Stimulated activated CD8-positive, alpha-beta memory T cell treated with anti-CD3 and anti-CD28 coated beads, Interleukin-4, amount 100 ng/mL, for 48 hours (primary cell): ENCODE data around the gene TMEM176B.
"Not testable (repeated sequence)": the region's sequence is repeated elsewhere in the genome, so short reads cannot be mapped to it uniquely, and the experiment has no call there.

ENCODE experiments used
- DNase-seq: peaks from one replicate; pipeline ENCODE4 v3.0.0-alpha.2; 2020

Gene TMEM176B

DNA sequence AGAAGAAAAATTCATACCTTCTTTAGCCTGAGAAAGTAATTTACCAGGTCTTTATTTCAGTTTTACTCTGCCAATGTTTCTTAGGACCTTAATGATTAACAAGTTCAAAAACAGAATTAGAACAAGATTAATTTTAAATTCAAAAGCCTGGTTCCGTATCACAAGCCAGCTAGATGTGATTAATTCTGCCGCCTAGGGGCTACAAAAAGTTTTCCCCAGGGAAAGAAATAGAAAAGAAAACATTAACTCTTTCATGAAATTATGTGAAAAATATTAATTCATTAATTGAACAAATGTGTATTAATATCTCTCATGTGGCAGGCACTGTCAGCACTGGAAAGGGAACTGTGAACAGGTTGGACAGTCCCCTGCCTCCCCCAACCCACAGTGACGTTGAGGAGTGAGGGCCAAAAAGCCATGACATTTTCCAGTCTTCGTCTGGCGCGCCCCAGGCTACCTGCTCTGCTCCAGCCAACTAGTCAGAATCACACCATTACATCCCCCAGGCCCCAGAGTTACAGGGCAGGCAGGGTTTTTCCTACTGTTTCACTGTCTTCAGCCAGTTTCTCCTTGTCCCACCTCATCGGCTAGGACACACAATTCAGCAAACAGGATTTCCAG, 20.5 kb upstream of the TMEM176B start:
- no peak for DNase-seq

DNA sequence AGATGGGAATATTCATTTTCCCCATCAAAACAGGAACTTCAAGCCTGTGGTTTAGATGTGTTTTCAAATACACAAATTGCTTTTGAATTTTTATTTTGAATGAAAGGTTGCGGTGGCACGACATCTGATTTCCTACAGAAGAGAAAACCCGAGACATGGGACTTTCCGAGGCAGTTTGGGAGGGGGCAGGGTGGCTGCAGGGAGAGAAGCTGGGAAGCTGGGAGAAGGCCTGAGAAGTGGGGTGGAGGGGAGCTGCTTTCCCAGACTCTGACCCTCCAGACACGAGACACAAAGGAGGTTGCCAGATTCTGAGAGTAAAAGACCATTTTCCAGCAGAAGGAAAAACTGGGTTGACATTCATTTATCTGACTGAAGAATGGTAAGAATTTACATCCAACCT, 20.0 kb upstream of the TMEM176B start:
- DNase-seq: no peak

DNA sequence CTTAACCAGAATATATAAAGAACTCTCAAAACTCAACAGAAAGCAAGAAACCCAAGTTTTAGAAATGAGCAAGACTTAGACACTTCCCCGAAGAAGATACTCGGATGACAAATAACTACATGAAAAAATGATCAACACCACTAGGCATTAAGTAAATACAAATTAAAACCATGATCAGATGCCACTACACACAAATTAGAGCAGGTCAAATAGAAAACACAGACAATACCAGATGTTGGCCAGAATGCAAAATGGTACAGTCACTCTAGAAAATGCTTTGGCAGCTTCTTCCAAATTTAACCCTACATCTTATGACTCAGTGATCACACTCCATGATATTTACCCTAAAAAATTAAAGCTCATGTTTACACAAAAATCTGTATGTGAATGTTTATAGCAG, 18.8 kb upstream of the TMEM176B start:
- DNase-seq: no peak

DNA sequence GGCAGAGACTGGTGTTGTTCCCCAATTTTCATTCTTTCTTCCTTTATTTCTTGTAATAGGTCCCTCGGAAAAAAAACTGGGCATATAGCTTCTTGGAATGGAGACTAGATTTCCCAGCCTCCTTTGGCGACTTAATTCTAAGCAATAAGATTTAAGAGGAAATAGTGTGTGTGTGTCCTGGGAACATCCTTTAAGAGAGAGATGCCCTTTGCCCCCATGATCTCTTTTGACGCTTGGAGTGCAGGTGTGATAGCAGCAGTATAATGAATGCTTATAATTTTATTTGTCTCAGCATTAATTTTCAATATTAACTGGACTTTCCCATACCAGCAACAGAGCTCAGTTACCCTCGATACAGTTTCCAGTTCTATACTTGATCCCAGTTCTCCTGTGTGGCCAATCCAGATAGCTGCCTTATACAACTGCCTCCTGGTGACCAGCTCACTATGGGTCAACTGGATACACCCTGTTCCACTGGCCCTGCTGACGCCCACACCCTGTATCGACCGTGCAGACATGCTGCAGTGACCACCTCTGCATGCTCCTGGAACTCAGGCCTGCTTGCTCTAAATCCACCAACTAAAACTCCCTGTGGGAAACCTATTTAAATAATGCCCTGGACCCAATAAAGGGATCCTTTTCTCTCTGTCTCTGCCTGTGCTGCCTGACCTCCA, 14.3 kb upstream of the TMEM176B start:
- DNase-seq: no peak

DNA sequence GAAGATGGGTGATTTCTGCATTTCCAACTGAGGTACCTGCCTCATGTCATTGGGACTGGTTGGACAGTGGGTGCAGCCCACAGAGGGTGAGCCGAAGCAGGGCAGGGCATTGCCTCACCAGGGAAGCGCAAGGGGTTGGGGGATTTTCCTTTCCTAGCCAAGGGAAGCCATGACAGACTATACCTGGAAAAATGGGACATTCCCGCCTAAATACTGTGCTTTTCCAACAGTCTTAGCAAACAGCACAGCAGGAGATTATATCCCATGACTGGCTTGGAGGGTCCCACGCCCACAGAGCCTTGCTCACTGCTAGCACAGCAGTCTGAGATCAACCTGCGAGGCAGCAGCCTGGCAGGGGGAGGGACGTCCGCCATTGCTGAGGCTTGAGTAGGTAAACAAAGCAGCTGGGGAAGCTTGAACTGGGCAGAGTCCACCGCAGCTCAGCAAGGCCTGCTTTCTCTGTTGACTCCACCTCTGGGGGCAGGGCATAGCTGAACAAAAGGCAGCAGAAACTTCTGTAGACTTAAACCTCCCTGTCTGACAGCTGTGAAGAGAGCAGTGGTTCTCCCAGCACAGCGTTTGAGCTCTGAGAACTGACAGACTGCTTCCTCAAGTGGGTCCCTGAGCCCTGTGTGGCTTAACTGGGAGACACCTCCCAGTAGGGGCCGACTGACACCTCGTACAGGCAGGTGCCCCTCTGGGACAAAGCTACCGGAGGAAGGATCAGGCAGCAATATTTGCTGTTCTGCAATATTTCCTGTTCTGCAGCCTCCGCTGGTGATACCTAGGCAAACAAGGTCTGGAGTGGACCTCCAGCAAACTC, 7.7 kb upstream of the TMEM176B start:
- DNase-seq: not testable (repeated sequence)

DNA sequence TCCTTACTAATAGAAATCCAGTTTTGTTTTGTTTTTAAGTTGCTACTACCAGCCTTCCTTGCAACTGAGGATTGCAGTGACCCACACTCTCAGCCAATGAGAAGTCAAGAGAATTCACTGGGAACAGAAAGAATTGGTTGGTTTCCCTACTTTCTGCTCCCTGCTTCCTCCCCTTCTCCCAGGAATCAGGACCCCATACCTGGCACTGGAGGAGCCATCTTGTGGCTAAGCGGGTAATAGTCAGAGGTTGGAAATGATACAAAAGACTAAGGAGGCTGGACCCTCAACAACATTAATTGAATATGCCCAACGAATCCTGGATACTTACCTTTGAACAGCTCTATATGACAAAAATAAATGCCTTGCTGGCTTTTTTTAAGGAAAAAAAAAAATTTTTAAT, 6.7 kb upstream of the TMEM176B start:
- no peak for DNase-seq

DNA sequence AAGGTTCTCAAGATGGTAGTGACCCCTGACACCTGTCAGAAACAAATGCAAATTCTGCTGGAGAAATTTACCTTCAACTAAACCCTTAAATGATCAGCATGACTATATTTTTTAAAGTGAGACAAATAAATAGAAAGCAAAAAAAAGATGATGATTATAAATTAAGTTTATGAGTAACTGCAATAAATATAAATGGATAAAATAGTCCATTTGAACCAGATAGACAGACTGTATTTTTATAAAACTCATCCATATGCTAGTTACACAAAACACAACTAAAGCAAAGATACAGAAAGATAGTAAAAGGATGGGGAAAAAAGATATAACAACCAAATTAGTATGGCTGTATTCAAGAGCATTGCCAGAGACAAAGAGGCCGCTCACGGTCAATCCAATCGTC, 6.3 kb upstream of the TMEM176B start:
- no peak for DNase-seq

DNA sequence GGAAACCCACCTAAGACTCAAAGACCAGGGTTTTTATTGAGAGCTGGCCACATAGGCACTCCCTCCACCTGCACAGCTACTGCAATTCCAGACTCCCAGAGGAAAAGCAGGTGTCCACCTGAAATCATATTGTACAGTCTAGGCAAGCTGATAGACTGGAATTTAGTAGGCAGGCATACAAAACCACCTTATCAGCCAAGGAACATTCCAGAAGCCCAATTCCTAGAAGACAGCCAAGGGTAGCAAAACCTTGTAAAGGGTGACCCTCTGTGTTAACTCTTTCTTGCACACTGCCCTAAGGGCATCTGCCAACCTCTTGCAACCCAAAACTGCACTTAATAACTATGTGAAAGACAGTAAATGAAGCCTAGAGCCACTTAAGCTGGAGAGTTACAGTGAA, 5.7 kb upstream of the TMEM176B start:
- DNase-seq: no peak

DNA sequence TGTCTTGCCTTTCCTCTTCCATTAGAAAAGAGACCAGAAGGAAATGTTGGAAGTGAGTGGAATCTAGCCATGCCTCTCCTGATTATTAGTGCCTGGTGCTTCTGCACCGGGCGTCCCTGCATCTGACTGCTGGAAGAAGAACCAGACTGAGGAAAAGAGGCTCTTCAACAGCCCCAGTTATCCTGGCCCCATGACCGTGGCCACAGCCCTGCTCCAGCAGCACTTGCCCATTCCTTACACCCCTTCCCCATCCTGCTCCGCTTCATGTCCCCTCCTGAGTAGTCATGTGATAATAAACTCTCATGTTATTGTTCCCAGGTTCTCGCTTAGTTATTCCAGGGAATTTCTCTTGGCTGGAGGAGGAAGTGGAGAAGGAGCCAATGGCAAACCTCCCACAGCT, 4.6 kb upstream of the TMEM176B start:
- DNase-seq: no peak

DNA sequence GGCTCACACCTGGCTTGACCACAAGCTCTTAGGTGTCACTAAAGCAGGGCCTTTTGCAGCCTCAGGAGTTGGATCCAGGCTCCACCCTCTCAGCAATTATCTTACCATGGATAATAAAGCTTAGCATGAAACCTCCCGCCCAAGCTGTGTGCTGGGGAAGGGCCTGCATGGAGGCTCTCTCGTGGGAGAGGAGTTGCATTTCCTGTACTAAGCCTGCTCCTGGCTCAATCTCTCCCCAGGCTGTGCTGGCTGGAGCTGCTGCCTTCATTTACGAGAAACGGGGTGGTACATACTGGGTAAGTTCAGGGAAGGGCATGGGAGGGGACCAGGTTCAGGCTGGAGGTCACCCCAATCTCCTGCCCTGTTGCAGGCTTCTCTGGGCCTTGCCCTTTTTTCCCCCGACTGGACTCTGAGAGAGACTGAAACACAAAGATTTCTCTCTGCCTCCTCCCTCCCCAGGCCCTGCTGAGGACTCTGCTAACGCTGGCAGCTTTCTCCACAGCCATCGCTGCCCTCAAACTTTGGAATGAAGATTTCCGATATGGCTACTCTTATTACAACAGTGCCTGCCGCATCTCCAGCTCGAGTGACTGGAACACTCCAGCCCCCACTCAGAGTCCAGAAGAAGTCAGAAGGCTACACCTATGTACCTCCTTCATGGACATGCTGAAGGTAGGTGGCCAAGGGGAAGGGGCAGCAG, 3.1 kb upstream of the TMEM176B start:
- no peak for DNase-seq

DNA sequence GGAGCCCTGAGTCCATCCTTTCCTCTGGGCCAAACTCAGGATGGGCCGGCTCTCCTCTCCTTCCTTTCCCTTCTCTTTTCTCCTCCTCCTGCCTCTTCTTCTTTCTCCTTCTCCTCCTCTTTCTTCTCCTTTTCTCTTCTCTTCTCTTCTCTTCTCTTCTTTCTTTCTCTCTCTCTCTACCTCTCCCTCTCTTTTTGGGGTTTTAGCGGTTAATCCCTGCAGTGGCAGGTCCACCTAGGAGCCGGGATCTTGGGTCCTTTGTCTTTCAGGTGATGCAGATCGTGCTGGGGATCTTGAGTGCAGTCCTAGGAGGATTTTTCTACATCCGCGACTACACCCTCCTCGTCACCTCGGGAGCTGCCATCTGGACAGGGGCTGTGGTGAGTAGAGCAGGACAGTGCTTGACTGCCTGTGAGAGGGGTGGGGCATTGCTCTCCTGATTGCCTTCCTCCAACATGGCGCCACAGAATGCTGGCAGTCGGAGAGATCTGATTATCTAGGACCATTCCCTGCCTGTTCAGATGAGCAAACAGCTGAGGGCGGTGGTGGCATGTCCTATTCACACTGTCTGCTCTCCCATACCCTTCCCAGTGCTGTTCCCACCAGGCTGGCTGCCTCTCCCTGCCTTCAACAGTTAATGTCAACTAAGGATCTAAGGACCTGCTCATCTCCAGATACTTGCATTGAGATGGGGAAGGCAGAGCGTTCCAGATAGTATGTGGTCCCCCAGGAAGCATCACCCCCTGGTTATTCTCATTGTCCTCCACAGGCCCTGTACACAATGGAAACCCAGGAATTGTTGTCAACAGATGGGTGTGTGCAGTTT, 2.0 kb upstream of the TMEM176B start:
- no peak for DNase-seq

DNA sequence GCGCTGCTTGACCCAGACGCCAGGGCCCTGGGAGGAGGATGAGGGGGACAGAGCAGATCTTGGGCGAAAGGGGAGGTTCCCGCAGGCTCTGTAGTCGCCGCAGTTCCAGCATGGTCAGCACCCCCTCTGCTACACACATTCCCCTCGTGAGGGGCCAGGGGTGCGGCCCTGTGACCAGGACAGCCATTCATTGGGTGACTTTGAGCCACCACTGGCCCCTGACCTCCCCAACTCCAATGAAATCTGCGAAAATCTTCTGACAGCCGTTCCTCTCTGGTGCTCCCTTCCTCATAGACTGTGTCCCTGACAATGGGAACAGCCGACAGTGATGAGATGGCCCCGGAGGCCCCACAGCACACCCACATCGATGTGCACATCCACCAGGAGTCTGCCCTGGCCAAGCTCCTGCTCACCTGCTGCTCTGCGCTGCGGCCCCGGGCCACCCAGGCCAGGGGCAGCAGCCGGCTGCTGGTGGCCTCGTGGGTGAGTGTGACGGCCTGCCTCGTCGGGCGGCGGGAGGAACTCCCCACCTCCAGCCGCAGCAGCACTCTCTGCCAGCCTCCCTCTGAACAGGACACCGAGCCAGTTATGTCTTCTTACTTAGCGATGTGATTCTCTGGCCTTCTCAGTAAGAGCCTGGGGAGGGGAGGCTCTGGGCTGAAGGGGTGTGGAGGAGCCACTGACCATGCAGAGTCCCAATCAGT, 1.2 kb upstream of the TMEM176B start:
- DNase-seq: no peak

DNA sequence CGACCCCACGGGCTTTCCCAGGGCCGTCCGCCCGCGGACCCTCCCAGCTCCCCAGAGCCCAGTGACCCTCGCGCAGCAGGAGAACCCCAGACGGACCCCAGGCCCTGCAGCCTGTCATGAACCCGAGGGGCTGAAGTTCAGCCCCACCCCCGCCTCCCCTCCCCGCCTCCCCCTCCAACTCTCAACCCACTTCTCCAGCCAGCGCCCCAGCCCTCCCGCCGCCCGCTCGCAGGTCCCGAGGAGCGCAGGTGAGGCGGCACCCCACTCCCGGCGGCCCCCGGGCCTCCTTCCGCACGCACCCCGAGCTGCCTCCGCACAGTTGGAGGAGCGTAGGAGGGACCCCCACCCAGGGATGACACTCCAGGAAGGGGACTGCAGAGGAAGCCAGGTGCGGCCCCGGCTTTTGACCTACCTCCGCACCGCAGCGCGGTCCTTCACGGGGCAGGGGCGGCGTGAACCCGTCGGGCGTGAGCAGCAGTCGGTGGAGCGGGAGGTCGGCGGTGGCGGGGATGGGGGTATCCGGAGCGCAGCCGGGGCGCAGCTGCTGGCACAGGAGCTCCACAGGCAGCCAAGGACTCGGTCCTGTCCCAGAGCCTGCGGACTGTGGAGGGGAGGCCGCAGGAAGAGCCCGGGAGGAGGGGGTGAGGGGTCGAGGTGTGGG, 547 bp upstream of the TMEM176B start, which contains the start of gene TMEM176A:
Gene TMEM176A, plus strand, starts transcription at position 189 of the 661 bp plus-strand sequence. CDS start 782 bp downstream, outside the sequence.
- no peak for DNase-seq

DNA sequence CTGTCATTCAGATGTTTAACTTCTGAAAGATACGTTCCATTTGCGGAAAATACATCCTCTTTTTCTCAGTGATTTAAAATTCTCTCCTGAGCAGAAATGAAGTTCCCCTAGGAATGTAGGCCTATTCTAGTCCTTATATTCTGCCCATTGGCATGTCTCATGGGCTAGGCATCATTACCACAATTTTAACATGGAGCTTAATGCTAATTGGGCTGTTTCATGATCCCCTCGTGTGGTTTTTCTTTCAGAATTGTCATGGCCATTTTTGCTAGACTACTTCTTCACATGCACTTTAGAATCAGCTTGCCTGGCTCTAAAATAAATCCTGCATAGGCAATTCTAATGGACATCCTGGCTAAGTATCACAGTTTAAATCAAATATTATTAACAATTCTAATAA, 1.0 kb downstream of the TMEM176B start:
- no peak for DNase-seq

DNA sequence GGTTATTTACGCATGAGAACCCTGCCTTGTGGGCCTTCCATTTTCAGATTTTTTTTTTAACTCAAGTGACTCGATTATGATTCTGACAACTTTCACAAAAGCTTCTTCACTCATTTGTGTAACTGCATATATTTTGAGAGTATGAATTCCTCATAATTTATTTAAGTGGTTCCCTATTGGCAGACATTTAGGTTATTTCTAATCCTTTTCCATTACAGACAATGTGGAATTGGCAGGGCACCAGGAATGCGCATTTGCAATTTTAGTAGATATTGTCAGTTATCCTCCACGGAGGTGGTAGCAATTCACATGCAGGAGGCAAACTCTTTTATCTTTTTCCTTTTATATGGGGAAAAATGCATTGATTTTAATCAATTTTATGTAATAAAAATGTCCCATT, 2.5 kb downstream of the TMEM176B start:
- no peak for DNase-seq

DNA sequence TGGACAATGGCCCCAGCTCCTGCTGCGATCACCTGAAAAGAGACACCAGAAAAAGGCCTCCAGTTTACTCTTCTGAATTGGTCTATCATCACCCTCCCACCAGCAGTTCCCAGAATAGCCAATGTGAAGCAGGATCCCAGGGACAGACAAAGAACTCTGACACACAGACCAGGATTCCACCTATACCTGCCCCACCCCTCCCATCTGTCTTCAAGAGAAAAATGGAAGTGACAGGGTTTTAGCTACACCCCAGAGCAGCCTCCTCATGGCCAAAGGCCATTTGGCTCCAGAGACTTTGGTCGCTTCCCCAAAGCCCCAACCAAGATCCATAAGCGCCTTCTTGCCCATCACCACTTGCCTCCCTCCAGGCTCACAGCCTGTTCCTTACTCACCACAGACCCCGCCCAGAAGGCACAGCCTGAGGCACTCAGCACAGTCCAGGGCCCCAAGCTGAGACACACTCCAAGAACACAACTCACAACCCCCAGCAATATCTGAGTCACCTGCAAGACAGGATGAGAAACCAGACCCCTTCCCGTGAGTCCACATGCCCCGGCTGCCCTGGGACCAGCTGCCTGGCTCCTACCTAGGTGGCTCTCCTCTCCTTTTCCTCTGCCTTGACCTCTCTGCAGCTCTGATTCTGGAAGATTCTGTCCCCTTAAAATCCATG, 6.5 kb downstream of the TMEM176B start:
- DNase-seq: no peak

DNA sequence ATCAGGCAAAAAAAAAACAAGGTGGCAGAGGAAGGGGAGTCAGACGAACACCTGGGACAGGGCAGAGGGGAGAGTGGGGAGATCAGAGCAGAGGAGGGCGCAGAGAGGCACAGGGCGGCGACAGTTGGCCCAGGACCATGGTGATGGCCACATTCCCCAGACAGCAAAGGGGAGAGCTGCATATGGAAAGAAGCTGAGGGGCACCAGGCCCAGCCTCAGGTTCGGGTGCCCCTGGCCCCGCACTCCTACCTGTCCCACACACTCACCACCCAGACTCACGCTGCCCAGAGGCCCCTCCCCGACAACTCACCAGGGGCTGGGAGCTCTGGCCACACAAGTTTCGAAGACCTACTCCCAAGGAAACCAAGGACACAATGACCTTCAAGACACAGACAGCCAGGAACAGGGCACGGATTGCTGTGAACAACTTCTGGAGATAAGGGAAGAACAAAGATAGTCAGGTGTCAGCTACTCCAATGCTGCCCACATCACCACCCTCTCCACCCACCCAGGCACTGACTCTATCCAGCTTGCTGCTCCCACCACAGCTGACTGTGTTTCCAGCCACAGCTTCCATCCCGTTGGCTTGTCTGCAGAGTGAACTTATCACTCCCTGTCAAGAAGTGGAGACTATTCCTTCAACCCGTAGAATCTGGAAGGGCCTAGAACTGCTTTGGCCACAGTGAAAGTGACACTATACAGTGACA, 8.3 kb downstream of the TMEM176B start:
- no peak for DNase-seq

DNA sequence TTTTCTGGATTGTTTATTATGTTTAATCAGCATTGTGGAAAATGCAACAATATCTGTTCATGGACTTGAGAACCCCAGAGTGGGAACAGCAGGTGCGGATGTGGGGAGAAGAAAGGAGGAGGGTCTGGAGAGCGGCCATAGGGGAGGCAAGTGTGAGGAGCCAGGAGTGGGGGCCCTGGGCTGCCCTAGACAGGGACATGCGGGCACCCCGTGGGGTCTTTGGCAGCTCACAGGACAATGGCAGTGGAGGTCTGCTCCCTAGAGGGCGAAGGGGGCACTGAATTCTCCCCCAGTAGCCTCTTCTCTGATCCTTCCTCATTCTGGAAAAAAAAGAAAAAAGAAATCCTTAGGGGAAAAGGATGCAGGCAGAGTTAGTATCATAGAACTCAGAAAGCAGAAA, 8.9 kb downstream of the TMEM176B start:
- DNase-seq: no peak

DNA sequence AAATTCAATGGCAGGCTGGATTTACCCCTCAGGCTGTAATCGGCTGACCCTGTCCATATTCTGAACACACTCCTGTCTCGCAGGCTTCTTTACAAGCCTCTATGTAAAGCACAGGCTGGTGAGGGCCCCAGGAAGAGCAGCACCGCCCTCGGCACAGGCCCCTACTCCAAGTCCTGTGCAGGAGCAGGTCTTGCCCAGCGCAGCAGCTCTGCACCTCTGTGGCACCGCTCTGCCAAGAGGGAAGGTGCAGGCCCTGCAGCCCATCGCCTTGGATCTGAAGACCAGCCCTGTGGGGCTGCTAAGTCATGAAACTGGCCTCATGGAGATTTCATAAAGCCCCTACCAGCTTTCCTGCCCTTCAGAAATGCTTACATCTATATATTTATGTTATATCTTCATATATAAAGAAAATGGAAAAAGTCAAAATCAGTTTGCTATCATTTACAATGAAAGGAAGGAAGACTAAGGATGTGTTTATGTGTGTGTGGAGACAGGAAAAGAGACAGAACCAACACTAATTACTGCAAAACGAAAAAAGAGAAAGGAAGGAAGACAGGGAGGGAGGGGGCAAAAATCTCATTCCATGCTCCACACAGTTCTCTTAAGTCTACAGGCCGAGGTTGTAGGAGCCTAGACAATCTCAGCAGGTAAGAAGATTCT, 9.6 kb downstream of the TMEM176B start:
- DNase-seq: no peak
